ENCODE measurements around the gene TMEM203. TPM values are rescaled to one million over a fixed set of nuclear protein-coding genes. Genes with fewer than 3 reads are reported as not detected.

TMEM203 gene
- total and polyA plus RNA-seq, 5 experiments from 2014 or later, result 42.7 to 163 (median 128) TPM

DNA sequence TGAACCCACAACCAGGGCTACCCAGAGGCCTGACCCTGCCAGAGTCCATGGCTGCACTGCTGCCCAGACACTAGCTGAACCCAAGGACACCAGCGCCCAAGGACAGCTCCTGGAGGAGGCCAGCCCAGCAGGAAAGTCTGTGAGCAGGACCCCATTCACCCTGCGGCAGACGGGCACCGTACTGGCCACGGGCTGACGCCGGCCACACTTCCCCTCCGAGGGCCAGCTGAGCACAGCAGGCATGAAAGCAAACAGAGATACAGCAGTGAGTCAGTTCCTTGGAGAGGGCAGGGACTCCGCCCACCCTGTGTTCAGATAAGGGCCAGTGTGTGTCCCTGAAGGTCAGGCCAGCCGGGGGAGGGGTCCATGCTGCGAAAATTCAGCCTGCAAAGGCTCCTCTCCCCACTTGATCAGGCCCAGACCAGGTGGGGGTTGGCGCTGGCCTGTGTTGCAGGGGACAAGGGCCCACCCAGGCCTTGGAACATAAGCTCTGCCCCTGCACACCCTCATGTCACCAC lies 13.4 kb upstream of the TMEM203 start:
- no peaks in the 10 kb centered on the region for H3K9me3 Mint-ChIP-seq
- POLR2A ChIA-PET, result interaction anchor here (0.5 to 1.5 kb wide), 4 partner anchors 8 to 856 kb away, joined by 3 to 4 read pairs (median 3); partner anchors contain the start of gene LCN8

DNA sequence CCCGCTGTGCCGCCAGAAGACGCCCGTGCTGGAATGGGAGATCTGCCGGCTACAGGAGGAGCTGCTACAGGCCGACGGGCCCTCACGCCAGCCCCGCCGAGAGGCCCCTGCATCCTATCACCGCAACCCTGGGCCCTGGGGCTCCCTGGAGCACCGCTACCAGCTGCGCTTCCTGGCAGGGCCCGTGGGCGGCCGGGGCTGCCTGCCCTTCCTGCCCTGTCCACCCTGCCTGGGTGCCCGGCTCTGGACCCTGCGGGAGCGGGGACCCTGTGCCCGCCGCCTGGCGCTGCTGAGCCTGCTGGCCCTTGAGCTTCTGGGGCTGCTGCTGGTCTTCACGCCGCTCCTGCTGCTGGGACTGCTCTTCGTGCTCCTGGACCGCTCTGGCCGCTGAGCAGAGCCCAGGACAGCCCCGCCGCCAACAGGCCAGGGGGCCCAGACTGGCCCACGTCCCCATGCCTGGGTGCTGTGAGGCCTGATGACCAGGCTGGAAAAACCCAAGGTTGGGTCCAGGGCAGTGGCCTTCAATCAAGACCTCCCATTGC lies 12.8 kb upstream of the TMEM203 start:
- Mint-ChIP-seq H3K4me1 (peaks cover 1 to 6% (median 3%) of the 10 kb centered on the region in 4 donors), H3K9me3 (no peaks in the 10 kb centered on the region), H3K27ac (no peak overlapping the region), H3K27me3 (no peaks in the 10 kb centered on the region), H3K4me3 (peak overlapping the region in 1 of 10 donors; percentile 10), H3K36me3 (no peaks in the 10 kb centered on the region)
- no peak for DNase-seq
- POLR2A ChIA-PET, result interaction anchor here (1.1 to 1.3 kb wide), 2 partner anchors 8 to 36 kb away, joined by 3 read pairs; no protein-coding TSS in a partner anchor
- no peak for ATAC-seq

More for the DNA sequence above, 13.4 kb upstream of the TMEM203 start:
- peak overlapping the region in 1 of 10 donors; percentile 10 for H3K4me3 Mint-ChIP-seq
- H3K36me3 Mint-ChIP-seq, result no peaks in the 10 kb centered on the region
- peaks cover 1 to 6% (median 3%) of the 10 kb centered on the region in 4 donors for H3K4me1 Mint-ChIP-seq
- no peaks in the 10 kb centered on the region for H3K27me3 Mint-ChIP-seq
- DNase-seq, result no peak
- ATAC-seq, result no peak
- H3K27ac Mint-ChIP-seq, result no peak overlapping the region

DNA sequence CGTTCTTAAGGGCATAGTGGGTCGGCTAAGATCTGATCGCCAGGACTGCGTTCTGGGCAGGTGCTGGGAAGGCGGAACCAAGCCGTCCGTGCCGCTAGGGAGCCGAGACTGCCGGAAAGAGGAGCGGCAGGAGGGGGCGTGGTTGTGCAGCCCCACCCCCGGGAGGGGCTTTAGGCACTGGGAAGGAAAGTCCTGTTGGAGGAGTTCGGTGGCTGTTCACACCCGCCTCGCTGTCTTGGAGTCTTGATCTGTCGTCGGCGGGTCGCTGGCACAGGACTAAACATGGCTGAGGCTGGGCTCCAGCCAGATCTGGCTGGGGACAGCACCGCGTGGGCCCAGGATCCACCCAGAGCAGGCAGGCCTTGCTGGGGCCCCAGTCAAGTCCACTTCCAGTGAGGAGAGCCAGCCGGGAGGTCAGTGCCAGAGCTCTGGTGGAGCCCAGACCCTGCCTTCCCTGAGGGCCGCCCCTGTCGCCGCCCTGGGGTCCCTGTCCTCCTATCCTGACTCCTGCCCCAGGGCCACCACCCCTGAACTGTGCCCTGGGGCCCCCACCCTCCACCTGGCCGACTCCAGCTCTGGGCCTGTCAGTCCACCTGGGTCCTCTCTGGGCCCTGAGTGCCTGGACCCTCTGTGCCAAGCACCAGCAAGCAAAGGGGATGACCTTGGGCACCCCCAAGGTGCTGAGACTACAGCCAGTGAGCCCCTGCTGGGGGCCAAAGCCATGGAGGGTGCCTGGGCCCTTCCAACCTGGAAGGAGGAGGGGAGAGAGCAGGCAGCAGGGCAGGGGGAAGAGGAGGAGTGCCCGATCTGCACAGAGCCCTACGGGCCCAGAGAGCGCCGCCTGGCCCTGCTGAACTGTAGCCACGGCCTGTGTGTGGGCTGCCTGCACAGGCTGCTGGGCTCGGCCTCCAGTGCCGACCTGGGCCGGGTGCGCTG lies 12.1 kb upstream of the TMEM203 start:
- Mint-ChIP-seq H3K27me3 (no peaks in the 10 kb centered on the region), H3K27ac (peak overlapping the region in 1 of 10 donors; percentile 15), H3K4me1 (peaks cover 0 to 3% (median 0%) of the 10 kb centered on the region in 4 donors), H3K4me3 (peak overlapping the region in 3 of 10 donors; percentile 15 to 36 (median 33)), H3K9me3 (no peaks in the 10 kb centered on the region), H3K36me3 (no peaks in the 10 kb centered on the region)
- DNase-seq, result no peak
- ATAC-seq, result no peak
- POLR2A ChIA-PET, result no interaction called here

DNA sequence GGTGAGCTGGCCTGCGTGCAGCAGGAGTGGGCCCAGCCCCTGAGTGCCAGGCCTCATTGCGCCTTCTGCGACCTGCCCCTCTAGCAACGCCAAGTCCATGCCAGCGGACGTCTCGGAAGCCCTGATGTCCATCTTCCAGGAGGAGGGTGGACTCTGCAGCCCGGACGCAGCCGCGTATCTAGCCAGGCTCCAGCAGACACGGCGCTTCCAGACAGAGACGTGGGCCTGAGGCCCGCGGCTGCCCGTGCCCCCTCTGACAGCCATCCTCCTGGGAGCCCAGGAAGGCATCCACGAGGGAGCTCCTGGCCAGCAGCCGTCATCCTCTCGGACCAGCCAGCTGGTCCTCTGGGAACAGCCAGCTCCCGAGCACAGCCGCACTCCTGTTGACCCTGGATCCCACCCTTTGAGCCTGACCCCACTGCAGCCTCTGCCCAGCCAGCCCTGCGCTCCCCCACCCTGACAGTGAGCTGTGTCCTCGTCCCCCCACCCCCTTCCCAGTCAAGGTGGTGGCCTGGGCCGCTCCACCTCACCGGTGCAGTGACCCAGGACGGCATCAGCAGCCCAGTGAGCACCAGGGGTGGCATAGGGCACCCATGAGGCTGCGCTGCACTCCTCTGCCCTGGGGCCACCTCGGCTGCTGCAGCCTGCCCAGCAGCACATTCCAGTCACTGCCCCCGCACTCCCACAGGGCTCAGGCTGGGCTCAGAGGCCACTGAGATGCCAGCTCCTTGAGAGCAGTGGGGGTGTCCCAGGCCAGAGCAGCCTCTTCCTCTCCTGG lies 10.9 kb upstream of the TMEM203 start:
- Mint-ChIP-seq H3K27ac (no peak overlapping the region), H3K4me3 (peak overlapping the region in 1 of 10 donors; percentile 41), H3K36me3 (no peaks in the 10 kb centered on the region), H3K4me1 (peaks cover 0 to 3% (median 0%) of the 10 kb centered on the region in 4 donors), H3K9me3 (no peaks in the 10 kb centered on the region), H3K27me3 (no peaks in the 10 kb centered on the region)
- DNase-seq (no peak), ATAC-seq (no peak)
- POLR2A ChIA-PET, result interaction anchor here (0.6 kb wide), 1 partner anchor 441 kb away, joined by 3 read pairs; no protein-coding TSS in a partner anchor

DNA sequence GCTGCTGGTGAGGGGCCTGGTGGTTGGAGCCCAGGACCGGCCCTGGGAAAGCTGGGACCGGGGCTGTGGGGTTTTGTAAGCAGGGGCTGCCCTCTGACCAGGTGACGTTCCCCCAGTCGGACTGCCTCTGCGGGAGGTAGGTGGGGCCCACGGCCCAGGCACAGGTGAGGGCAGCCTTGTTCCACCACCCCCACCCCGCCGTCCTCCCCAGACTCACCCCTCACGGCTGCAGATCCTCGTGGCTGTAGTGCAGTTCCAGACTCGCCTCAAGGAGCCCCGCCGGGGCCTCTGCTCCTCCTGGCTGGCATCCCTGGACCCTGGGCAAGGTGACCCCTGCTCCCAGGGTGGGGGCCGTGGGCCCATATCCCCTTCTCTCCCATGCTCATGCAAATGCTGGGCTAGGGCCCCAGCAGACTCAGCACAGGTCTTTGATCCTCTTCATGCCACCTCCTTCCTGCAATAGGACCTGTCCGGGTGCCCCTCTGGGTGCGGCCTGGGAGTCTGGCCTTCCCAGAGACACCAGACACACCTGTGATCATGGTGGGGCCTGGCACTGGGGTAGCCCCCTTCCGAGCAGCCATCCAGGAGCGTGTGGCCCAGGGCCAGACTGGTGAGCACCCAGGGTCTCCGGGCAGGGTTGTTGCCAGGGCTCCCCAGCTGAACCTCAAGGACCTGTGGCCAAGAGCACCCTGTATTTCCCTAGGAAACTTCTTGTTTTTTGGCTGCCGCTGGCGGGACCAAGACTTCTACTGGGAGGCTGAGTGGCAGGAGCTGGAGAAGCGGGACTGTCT lies 9.9 kb upstream of the TMEM203 start:
- Mint-ChIP-seq H3K27me3 (no peaks in the 10 kb centered on the region), H3K4me3 (no peak overlapping the region), H3K4me1 (peaks cover 0 to 4% (median 0%) of the 10 kb centered on the region in 4 donors), H3K27ac (no peak overlapping the region), H3K9me3 (no peaks in the 10 kb centered on the region), H3K36me3 (no peaks in the 10 kb centered on the region)
- DNase-seq (no peak), ATAC-seq (no peak)
- POLR2A ChIA-PET, result interaction anchor here (0.6 to 1.6 kb wide), 4 partner anchors 8 to 155 kb away, joined by 3 to 7 read pairs (median 4); partner anchors contain the start of gene RNF208

DNA sequence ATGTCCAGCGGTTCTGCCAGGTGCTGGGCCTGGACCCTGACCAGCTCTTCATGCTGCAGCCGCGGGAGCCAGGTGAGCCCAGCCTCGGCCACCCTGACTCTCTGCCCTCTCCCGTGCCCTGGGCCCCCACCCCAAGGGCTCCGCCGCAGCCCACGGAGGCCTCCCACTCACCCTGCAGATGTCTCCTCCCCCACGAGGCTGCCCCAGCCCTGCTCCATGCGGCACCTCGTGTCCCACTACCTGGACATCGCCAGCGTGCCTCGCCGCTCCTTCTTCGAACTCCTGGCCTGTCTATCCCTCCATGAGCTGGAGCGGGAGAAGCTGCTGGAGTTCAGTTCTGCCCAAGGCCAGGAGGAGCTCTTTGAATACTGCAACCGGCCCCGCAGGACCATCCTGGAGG lies 9.2 kb upstream of the TMEM203 start:
- H3K4me3 Mint-ChIP-seq, result no peak overlapping the region
- DNase-seq (no peak), ATAC-seq (no peak)
- POLR2A ChIA-PET, result interaction anchor here (0.6 to 1.6 kb wide), 4 partner anchors 9 to 155 kb away, joined by 3 to 7 read pairs (median 4); partner anchors contain the start of gene RNF208
- no peaks in the 10 kb centered on the region for H3K9me3 Mint-ChIP-seq
- H3K27ac Mint-ChIP-seq, result no peak overlapping the region
- H3K4me1 Mint-ChIP-seq, result peaks cover 0 to 4% (median 0%) of the 10 kb centered on the region in 4 donors
- no peaks in the 10 kb centered on the region for H3K36me3 Mint-ChIP-seq
- H3K27me3 Mint-ChIP-seq, result no peaks in the 10 kb centered on the region

DNA sequence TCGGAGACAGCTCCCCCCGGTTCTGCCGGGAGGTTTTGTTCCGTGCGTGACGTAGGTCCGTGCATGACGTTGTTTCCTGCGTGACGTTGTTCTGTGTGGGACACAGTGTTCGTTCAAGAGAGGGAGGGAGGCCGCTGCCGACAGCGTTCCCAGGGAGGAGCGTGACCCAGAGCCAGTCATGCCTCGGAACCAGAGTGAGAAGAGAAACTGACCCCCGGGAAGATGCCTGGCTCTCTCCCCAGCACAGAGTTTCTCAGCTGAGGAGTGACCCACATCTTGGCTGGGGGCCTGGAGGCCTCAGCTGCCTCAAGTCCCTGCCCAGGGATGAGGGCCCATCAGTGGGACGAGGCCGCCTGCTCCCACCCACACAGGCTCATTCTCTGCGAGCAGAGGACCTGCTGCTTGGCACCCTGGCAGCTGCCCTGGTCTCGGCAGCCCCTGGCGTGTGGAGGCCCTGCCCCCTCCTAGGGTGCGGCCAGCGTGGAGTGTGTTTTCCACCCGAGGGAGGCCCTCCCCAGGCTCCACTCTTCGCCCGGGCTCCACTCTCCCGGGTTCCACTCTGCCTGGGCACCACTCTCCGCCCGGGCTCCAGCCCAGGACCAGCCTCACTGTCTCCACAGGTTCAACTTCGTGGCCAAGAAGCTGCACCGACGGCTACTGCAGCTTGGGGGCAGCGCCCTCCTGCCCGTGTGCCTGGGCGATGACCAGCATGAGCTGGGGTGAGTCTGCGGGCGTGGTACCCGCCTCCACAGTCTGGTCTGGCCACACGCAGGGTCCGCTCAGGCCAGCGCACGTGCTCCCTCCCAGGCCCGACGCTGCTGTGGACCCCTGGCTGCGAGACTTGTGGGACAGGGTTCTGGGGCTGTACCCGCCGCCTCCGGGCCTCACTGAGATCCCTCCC lies 8.0 kb upstream of the TMEM203 start:
- Mint-ChIP-seq H3K27me3 (no peaks in the 10 kb centered on the region), H3K9me3 (no peaks in the 10 kb centered on the region), H3K4me1 (peaks cover 0 to 6% (median 3%) of the 10 kb centered on the region in 4 donors), H3K27ac (peak overlapping the region in 1 of 10 donors; percentile 40), H3K4me3 (no peak overlapping the region), H3K36me3 (peaks cover 0 to 3% (median 0%) of the 10 kb centered on the region in 3 donors)
- ATAC-seq, result no peak
- DNase-seq, result no peak
- POLR2A ChIA-PET, result interaction anchor here (0.5 to 1.6 kb wide), 3 partner anchors 10 to 84 kb away, joined by 3 to 7 read pairs (median 4); partner anchors contain the start of genes RNF208 and TPRN

DNA sequence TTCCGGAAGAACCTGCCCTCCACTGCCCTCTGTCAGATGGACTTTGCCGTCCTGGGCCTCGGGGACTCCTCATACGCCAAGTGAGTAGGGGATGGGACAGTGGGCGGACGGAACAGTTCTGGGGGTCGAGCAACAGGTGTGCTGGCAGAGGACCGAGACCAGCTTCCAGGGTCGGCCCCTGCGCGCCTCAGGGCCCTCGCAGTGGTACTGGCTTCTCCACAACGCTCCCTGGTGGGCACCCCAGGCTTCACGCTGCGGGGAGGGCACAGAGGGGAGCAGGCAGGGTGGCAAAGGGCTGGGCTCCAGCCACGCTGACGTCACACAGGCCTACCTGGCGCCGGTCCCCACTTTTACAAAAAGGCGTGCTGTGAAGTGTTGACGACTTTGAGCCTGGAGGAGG lies 7.1 kb upstream of the TMEM203 start:
- Mint-ChIP-seq H3K9me3 (no peaks in the 10 kb centered on the region), H3K4me1 (peaks cover 1 to 10% (median 6%) of the 10 kb centered on the region in 4 donors), H3K36me3 (peaks cover 0 to 8% (median 0%) of the 10 kb centered on the region in 3 donors), H3K27ac (no peak overlapping the region), H3K4me3 (no peak overlapping the region), H3K27me3 (no peaks in the 10 kb centered on the region)
- no peak for DNase-seq
- POLR2A ChIA-PET, result interaction anchor here (0.5 kb wide), 1 partner anchor 83 kb away, joined by 4 read pairs; no protein-coding TSS in a partner anchor
- ATAC-seq, result no peak

DNA sequence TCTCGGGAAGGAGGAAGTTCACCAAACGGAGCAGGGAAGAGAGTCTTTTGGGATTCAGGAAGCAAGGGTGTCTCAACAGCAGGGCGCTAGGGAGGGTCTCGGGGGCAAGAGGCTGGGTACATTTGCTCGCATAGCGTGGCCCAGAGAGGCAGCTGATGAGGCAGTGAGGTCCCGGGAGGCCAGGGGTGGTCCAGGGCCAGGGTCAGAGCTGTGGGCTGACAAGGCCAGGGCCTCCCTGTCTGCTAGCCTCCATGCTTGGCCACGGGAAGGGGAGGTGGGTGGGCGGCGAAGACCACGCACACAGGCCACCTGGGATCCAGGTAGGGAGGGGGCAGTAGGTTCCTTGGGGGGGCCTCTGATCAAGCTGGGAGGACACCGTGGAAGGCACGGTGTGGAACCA lies 6.1 kb upstream of the TMEM203 start:
- Mint-ChIP-seq H3K9me3 (no peaks in the 10 kb centered on the region), H3K36me3 (peaks cover 0 to 14% (median 0%) of the 10 kb centered on the region in 3 donors), H3K27ac (peak overlapping the region in 1 of 10 donors; percentile 56), H3K4me1 (peaks cover 10 to 20% (median 16%) of the 10 kb centered on the region in 4 donors), H3K27me3 (no peaks in the 10 kb centered on the region), H3K4me3 (no peak overlapping the region)
- DNase-seq (no peak), ATAC-seq (no peak)
- POLR2A ChIA-PET, result no interaction called here

DNA sequence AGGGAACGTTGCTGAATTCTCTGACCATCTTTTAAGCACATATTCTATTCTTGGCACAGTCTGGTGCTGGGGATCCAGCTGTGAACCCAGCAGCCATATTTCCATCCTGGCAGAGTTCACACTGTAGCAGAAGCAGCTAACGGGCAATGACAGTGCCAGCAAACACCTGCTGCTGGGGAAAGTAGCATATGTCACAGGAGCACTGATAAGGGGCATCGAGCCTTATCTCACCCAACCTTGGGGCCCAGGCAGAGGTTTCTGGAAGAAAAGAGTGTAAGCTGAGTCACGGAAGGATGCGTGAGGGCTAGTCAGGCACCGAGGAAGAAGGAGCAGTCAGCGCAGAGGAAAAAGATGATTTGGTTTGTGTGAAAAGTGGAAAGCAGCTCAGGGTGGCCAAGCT lies 1.2 kb upstream of the TMEM203 start:
- ATAC-seq (no peak), DNase-seq (no peak)
- Mint-ChIP-seq H3K9me3 (no peaks in the 10 kb centered on the region), H3K4me3 (peak overlapping the region; percentile 79 to 95 (median 92)), H3K27ac (peak overlapping the region; percentile 74 to 97 (median 90)), H3K36me3 (peaks cover 0 to 14% (median 0%) of the 10 kb centered on the region in 3 donors), H3K4me1 (peaks cover 20 to 50% (median 39%) of the 10 kb centered on the region in 4 donors), H3K27me3 (no peaks in the 10 kb centered on the region)
- POLR2A ChIA-PET, result interaction anchor here (1.1 to 11.7 kb wide), 3 partner anchors 16 to 77 kb away, joined by 3 to 135 read pairs (median 85); partner anchors contain the start of genes ANAPC2, CYSRT1, RNF208 and SSNA1

Measured in naive thymus-derived CD8-positive, alpha-beta T cell (primary cell).